Measurements from ENCODE around the gene ARHGEF28. TPM values are rescaled to one million over a fixed set of nuclear protein-coding genes. Genes with fewer than 3 reads are reported as not detected.

Gene ARHGEF28
- total RNA-seq, 1 donor: 0.63 TPM

DNA sequence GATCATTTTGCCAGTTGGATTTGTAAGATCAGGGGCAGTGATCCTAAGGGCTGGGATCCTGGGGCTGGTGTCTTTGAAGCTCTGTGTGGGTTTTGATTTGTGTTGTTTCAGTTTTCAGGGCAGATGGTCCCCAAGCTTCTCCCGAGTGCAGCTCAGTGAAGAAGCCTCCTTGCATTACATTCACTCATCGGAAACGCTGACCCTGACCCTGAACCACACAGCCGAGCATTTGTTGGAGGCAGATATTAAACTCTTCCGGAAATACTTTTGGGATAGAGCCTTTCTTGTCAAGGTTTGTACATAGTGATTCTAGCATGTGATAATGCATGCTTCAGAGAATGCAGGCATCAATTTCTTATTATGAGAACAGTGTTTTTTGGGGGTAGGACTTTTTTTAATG, 150.4 kb downstream of the ARHGEF28 start:
- no peaks in the 10 kb centered on the region for H3K4me1 ChIP-seq (ENCODE audit: insufficient read depth, low read length)
- no peaks in the 10 kb centered on the region for H3K9me3 ChIP-seq (ENCODE audit: low read depth, low read length)
- no peaks in the 10 kb centered on the region for H3K27me3 ChIP-seq (ENCODE audit: insufficient read depth, low read length)
- H3K4me3 ChIP-seq (ENCODE audit: low read length): no peak overlapping the region

DNA sequence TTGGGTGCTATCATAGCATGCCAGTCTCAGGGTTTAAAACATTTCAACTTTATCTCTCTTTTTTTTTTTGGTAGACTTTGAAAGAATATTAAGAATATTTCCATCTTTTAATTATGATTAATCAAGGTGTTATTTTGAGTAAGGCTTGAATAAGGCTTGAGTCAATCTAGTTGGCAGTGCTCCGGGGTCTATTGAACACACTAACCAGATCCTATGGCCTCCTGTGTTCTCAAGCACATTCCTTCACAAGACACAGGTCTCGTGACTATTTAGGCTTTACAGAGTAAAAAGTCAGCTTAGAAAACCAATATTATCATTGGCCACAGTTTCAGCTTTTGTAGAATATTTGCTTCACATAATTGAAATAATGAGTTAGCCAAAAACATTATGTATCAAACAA, 151.2 kb downstream of the ARHGEF28 start:
- no peaks in the 10 kb centered on the region for H3K27me3 ChIP-seq (ENCODE audit: insufficient read depth, low read length)
- no peaks in the 10 kb centered on the region for H3K9me3 ChIP-seq (ENCODE audit: low read depth, low read length)
- H3K4me3 ChIP-seq (ENCODE audit: low read length): no peak overlapping the region
- no peaks in the 10 kb centered on the region for H3K4me1 ChIP-seq (ENCODE audit: insufficient read depth, low read length)

DNA sequence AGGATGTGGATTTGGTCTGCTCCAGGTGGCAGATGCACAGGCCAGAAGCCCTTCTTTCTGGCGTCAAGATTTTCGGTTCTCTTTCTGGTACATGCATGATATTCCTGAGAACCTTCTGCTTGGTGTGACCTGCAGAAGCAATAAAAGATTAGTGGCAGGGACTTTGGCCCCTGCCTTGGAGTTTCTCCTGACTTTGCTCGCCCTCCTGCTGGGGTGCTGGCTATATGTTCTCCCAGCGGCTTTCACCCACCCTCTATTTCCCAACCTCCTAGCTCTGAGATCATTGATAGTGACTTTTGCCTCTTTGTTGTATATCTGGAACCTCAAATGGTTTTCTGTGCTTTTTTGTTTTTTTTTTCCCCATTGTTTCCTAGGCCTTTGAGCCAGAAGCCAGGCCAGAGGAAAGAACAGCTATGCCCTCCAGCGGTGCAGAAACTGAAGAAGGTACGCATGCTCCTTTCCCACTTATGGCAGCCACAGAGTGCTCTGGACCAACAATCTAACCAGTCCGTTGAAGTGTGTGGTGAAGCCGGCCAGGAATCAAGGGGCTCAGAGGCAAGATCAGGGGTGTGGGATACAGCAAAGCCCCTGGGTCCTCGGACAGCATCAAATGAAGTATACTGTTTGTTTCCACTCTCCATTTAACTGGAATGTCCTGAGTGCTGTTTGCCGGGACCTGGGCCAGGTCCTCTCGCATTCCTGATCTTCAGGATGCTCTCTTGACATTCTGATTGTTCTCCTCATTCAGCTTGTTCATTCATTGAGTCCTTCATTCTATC, 154.5 kb downstream of the ARHGEF28 start:
- Histone ChIP-seq H3K4me3 (ENCODE audit: low read length) (no peak overlapping the region), H3K9me3 (ENCODE audit: low read depth, low read length) (no peaks in the 10 kb centered on the region), H3K4me1 (ENCODE audit: insufficient read depth, low read length) (no peaks in the 10 kb centered on the region), H3K27me3 (ENCODE audit: insufficient read depth, low read length) (no peaks in the 10 kb centered on the region)

DNA sequence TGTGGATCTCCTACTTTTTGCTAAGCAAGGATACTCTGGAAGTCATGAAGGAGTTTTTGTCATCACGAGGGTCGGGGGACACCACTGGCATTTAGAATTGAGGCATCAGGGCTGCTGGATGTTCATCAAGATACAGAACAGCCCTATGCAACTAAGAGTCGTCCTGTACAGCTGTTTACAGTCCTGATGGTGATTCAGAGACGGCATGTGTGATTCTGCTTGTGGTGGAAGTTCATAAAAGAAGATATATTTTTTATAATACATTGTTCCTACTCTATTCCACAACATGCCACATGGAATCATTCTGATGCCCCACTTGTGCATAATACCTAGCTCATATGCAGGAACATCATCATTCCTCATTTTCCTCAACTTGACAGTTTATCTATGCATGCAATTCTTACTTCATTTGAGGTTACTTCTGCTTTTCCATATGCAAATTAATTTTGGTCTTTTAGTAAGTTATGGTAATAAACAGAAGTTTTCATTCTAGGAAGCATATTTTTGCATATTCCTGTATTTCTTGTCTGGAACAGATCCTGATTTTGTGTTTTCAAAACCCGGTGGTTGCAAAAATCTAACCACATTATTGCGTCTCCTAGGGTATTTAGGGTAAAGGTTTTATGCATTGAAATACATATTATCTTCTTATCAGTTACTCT, 155.2 kb downstream of the ARHGEF28 start:
- Histone ChIP-seq H3K9me3 (ENCODE audit: low read depth, low read length) (no peaks in the 10 kb centered on the region), H3K4me1 (ENCODE audit: insufficient read depth, low read length) (no peaks in the 10 kb centered on the region), H3K27me3 (ENCODE audit: insufficient read depth, low read length) (no peaks in the 10 kb centered on the region), H3K4me3 (ENCODE audit: low read length) (no peak overlapping the region)

DNA sequence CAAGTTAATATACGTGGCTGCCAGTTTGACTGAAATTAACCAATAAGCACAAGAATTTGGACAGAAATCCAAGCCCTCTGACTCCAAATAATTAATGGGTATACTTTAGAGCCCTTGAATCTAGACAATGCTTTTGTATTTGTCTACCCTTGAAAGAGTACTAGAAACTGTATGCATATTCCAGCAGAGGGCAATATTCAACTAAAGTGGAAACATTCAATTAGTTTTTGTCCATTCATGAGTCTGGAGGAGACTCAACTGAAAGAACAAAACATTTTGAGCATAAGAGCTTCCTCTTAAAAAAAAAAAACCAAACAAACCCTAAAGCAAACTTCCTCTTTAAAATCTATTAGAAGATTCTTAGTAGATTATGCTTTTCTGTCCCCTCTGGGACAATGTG, 157.8 kb downstream of the ARHGEF28 start:
- Histone ChIP-seq H3K27me3 (ENCODE audit: insufficient read depth, low read length) (no peaks in the 10 kb centered on the region), H3K9me3 (ENCODE audit: low read depth, low read length) (no peaks in the 10 kb centered on the region), H3K4me1 (ENCODE audit: insufficient read depth, low read length) (no peaks in the 10 kb centered on the region), H3K4me3 (ENCODE audit: low read length) (no peak overlapping the region)

DNA sequence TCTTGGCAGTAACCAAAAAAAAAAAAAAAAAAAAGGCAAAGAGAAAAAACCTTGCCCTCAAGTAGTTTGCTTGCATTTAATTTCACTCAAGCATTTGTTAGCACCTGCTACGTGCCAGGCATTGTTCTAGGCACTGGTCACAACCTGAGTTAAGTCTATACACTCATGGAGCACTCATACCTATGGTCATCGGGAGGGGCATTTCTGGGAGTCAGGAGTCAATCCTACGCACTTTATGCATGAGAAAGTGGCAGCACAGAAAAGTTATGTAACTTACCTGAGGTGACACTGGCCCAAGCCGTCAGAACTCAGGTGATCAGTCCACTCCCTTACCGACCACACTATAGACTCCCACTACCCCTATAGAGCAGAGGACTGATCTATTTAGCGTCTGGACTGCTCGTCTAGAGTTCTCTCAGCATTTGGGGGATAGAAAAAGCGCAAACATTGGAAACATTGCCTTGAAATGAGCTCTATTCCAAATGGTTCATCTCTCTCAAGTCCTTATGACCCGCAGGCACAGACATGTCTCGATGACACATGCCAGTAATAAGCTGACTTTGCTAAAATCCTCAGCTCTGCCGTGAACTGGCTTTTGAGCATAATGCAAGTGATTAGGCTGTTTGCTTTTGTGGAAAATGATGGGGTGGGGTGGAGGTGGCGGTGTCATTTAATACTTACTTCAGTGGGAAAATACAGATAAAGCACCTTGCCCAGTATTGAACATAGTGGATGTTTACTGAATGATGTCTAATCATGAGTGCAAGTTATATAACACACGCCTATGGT, 160.2 kb downstream of the ARHGEF28 start:
- Histone ChIP-seq H3K4me1 (ENCODE audit: insufficient read depth, low read length) (no peaks in the 10 kb centered on the region), H3K9me3 (ENCODE audit: low read depth, low read length) (no peaks in the 10 kb centered on the region), H3K27me3 (ENCODE audit: insufficient read depth, low read length) (no peaks in the 10 kb centered on the region), H3K4me3 (ENCODE audit: low read length) (no peak overlapping the region)

DNA sequence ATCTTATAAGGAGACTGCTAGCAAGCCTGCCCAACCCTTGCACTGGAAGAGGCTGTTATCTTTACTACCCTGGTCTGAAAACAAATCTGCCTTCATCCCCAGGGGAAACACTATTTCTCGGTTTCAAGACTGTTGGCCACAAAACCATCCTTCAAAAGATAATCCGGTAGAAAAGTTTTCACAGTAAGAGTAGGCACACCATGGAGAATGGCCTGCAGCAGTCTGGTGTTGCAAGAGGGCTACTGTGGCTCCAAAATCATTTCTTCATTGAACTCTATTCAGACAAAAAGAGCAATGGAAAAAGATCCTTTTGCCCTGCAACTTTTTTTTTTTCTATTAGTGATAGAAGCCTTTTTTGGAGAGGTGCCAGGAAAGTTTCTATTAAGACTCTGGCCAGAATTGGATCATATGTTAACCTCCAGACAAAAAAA, 163.9 kb downstream of the ARHGEF28 start:
- Histone ChIP-seq H3K27me3 (ENCODE audit: insufficient read depth, low read length) (no peaks in the 10 kb centered on the region), H3K4me1 (ENCODE audit: insufficient read depth, low read length) (no peaks in the 10 kb centered on the region), H3K4me3 (ENCODE audit: low read length) (no peak overlapping the region), H3K9me3 (ENCODE audit: low read depth, low read length) (no peaks in the 10 kb centered on the region)

DNA sequence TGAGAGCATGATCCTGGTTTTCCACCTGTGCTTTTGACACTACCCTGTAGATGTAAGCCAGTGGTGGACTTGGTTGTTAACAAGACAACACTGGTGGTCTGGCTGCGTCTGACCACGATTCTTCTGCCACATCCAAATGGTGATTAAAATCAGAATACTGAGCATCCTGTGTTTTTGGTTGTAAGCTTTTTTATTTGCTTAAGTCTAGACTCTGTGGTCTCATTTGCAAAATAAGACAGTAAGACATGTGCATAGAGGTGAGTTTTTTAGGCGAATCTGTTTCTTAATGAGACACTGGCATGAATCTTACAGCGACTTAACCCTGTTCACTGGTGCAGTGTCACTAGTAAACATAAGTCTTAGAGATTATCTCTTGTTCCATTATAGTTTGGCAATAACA, 165.4 kb downstream of the ARHGEF28 start:
- no peak overlapping the region for H3K4me3 ChIP-seq (ENCODE audit: low read length)
- H3K27me3 ChIP-seq (ENCODE audit: insufficient read depth, low read length): no peaks in the 10 kb centered on the region
- H3K4me1 ChIP-seq (ENCODE audit: insufficient read depth, low read length): peaks cover 3% of the 10 kb centered on the region
- no peaks in the 10 kb centered on the region for H3K9me3 ChIP-seq (ENCODE audit: low read depth, low read length)

DNA sequence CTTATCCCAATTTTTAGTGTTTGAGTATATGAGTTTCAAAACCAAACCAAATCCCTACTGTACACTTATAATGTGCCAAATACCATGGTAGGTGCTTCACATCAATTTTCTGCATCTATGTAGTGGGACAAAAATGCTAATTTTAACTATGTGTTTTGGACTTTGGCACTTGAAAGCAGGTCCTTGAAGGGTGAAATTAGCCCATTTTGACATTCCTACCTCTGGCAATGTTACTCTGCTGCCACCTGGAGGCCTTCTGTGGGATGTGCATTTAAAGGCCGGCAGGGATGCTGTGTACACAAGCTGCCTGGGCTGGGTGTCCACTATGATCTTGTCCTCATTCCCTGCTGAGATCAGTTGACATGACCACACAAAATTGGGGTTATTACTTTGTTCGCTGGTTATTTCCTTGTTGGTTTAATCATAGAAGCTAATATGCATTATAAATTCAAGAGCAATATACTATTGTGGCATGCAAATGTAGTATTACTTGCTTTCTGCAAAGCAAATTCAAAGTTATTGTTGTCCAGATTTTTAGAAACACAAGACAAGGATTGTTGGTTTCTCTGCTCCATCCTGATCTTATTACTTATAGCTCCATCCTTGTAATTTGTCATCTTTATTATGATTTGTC, 166.8 kb downstream of the ARHGEF28 start:
- Histone ChIP-seq H3K4me1 (ENCODE audit: insufficient read depth, low read length) (peaks cover 7% of the 10 kb centered on the region), H3K4me3 (ENCODE audit: low read length) (no peak overlapping the region), H3K9me3 (ENCODE audit: low read depth, low read length) (no peaks in the 10 kb centered on the region), H3K27me3 (ENCODE audit: insufficient read depth, low read length) (no peaks in the 10 kb centered on the region)

DNA sequence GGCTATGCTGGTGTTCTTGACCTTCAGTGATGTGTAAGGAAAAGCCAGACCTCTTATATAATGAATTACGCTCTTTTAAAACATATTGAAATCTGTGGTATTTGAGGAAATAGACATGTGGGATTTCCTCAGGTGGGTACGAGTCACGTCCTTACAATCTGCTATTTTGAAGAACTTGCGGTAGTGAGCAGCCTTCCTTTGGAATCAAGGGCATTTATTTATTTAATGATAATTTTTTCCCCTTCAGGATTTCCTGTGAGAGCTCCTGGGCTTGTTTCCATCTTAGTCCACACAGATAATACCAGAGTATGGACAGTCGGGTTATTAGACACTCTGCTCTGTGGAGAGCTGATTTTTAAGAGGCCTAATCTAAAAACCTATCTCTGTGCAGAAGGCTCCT, 167.9 kb downstream of the ARHGEF28 start:
- H3K27me3 ChIP-seq (ENCODE audit: insufficient read depth, low read length): no peaks in the 10 kb centered on the region
- H3K4me1 ChIP-seq (ENCODE audit: insufficient read depth, low read length): peaks cover 7% of the 10 kb centered on the region
- H3K9me3 ChIP-seq (ENCODE audit: low read depth, low read length): no peaks in the 10 kb centered on the region
- no peak overlapping the region for H3K4me3 ChIP-seq (ENCODE audit: low read length)

DNA sequence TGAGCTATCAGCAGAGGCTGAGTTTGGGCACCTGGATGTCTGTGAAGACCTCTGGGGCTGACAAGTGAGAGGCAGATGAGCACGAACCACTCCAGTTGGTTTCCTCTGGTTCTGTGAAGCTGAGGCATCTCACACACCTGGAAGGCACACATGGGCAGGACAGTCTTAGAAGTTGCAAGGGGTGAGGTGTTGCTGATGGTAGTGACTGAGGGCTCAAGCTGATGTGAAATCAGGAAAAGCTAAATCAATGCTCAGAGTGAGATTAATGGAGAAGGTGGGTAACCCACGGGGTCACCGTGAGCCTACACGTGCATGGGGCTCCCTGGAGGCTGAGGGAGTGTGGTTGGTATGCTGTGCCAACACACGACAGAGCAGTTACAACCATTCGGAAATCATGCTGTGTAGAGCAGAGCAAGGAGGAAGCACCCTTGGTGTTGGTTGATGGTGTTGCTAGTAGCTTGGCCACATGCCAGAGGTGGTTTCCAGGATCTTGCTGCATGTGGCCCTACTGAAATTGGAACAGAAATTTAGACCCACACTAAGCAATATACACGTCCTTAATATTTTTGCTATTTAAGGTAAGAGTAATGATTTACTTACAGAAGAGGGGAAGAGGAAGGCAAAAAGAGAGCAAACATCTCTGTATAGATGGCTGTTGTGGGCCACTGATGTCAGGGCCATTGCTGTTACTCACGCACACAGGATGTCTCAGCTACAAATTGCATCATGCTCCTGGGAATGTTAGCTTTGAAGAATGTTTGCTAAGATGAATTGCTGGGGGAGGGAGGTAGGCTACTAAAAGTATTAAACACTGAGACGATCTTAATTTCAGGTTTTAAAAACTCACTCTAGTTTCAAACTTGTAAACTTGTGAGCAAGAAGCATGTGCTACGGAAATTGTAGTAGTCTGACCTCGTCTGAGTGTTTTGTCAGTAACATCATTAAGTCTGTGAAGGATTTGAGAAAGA, 170.5 kb downstream of the ARHGEF28 start:
- Histone ChIP-seq H3K4me1 (ENCODE audit: insufficient read depth, low read length) (peaks cover 7% of the 10 kb centered on the region), H3K9me3 (ENCODE audit: low read depth, low read length) (no peaks in the 10 kb centered on the region), H3K27me3 (ENCODE audit: insufficient read depth, low read length) (no peaks in the 10 kb centered on the region), H3K4me3 (ENCODE audit: low read length) (no peak overlapping the region)

DNA sequence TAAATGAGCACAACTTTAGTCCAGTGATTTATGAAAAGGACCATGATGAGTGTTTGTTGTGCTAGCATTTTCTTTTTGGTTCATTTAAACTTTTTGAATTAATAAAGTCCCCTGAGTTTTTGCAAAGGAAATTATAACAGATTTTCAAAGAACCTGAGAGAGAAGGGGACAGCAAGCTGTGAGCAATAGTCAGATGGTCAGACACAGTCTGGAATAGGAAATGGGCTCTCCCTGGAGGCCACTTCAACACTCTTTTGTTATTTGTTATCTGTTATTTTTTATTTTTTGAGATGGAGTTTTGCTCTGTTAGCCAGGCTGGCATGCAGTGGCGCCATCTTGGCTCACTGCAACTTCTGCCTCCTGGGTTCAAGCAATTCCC, 171.1 kb downstream of the ARHGEF28 start:
- Histone ChIP-seq H3K9me3 (ENCODE audit: low read depth, low read length) (no peaks in the 10 kb centered on the region), H3K4me3 (ENCODE audit: low read length) (no peak overlapping the region), H3K27me3 (ENCODE audit: insufficient read depth, low read length) (no peaks in the 10 kb centered on the region), H3K4me1 (ENCODE audit: insufficient read depth, low read length) (peaks cover 7% of the 10 kb centered on the region)

DNA sequence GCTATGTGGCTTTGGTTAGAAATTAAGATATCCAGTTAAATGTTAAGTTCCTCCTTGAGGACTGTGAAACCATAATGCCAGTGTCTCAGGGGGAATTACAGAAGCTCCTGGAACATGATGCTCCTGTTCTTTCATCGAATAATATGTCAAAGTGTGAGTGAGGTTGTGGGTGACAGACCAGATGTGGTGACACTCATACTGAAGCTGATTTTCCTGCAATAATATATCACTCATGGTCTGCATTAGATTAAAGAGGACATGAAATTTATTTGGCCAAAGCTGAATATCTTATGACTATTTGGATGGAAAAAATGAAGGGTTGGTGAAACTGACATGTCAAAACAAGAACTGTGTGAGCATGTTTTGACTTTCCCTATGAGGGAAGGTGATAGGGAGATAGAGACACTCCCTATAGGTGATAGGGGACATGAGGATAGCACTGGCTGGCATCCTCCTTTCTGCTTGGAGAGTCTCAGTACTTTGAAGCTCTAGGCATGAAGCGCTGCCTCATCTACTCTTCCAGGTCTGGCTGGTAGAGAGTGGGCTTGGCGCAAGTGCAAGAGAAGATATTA, 173.5 kb downstream of the ARHGEF28 start:
- peaks cover 7% of the 10 kb centered on the region for H3K4me1 ChIP-seq (ENCODE audit: insufficient read depth, low read length)
- no peaks in the 10 kb centered on the region for H3K27me3 ChIP-seq (ENCODE audit: insufficient read depth, low read length)
- H3K9me3 ChIP-seq (ENCODE audit: low read depth, low read length): no peaks in the 10 kb centered on the region
- H3K4me3 ChIP-seq (ENCODE audit: low read length): no peak overlapping the region

DNA sequence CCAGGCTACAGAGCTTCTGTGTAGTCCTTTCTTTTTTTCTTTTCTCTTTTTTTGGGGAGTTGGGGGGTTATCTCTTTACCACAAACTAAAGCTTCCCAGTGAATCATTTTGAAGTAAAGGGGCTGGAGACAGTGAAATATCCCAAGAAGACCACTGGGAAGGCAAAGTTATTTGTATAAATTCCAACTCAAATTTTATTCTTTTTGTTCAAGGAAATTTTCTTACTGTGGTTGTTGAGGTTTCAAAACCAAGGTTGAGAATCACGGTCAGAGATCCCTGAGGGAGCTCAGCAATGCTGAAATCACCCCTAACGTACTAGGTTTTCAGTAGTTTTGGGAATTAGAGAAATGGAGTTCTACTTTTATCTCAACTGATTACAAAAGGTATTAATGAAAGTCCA, 175.7 kb downstream of the ARHGEF28 start:
- peaks cover 2% of the 10 kb centered on the region for H3K4me1 ChIP-seq (ENCODE audit: insufficient read depth, low read length)

More for the DNA sequence above, 175.7 kb downstream of the ARHGEF28 start:
- Histone ChIP-seq H3K4me3 (ENCODE audit: low read length) (no peak overlapping the region), H3K9me3 (ENCODE audit: low read depth, low read length) (no peaks in the 10 kb centered on the region), H3K27me3 (ENCODE audit: insufficient read depth, low read length) (no peaks in the 10 kb centered on the region)
